ENCODE measurements around the gene KRT15. TPM values are rescaled to one million over a fixed set of nuclear protein-coding genes. Genes with fewer than 3 reads are reported as not detected.
A peak's percentile ranks its signal among the peaks of the same experiment; 100 is the strongest.
"Not testable (repeated sequence)": the region's sequence is repeated elsewhere in the genome, so short reads cannot be mapped to it uniquely, and the experiment has no call there.

KRT15 gene
- total RNA-seq, 1 experiment from 2014 or later, result 0.46 TPM

- no peak for DNase-seq (ENCODE audit: low read depth)
These were observed 25.8 kb upstream of the KRT15 start for GRCh38 chr17:41544491-41544892.

- not testable (repeated sequence) for DNase-seq (ENCODE audit: low read depth)
These were observed 24.1 kb upstream of the KRT15 start for GRCh38 chr17:41542786-41543185.

- no peak for DNase-seq (ENCODE audit: low read depth)
These were observed 23.7 kb upstream of the KRT15 start for GRCh38 chr17:41542357-41542756.

GRCh38 chr17:41540921-41541625 lies 22.4 kb upstream of the KRT15 start:
- DNase-seq (ENCODE audit: low read depth), result no peak

GRCh38 chr17:41539979-41540701 lies 21.4 kb upstream of the KRT15 start:
- no peak for DNase-seq (ENCODE audit: low read depth)

GRCh38 chr17:41539071-41539492 lies 20.4 kb upstream of the KRT15 start:
- no peak for DNase-seq (ENCODE audit: low read depth)

- peak; percentile 40 for DNase-seq (ENCODE audit: low read depth)
These were observed 19.9 kb upstream of the KRT15 start for GRCh38 chr17:41538565-41538991.

- DNase-seq (ENCODE audit: low read depth), result no peak
These were observed 19.3 kb upstream of the KRT15 start for GRCh38 chr17:41537990-41538389.

- DNase-seq (ENCODE audit: low read depth), result no peak
These were observed 18.9 kb upstream of the KRT15 start for GRCh38 chr17:41537614-41537954.

GRCh38 chr17:41536741-41537613 lies 18.3 kb upstream of the KRT15 start:
- no peak for DNase-seq (ENCODE audit: low read depth)

GRCh38 chr17:41535764-41536481 lies 17.2 kb upstream of the KRT15 start:
- DNase-seq (ENCODE audit: low read depth), result no peak

GRCh38 chr17:41534899-41535546 lies 16.3 kb upstream of the KRT15 start:
- no peak for DNase-seq (ENCODE audit: low read depth)

- DNase-seq (ENCODE audit: low read depth), result no peak
These were observed 14.9 kb upstream of the KRT15 start for GRCh38 chr17:41533613-41534012.

- DNase-seq (ENCODE audit: low read depth), result no peak
These were observed 14.4 kb upstream of the KRT15 start for GRCh38 chr17:41532947-41533570.

GRCh38 chr17:41531993-41532392 lies 13.3 kb upstream of the KRT15 start:
- no peak for DNase-seq (ENCODE audit: low read depth)

GRCh38 chr17:41530062-41531048 lies 11.7 kb upstream of the KRT15 start:
- DNase-seq (ENCODE audit: low read depth), result peak; percentile 53

- no peak for DNase-seq (ENCODE audit: low read depth)
These were observed 10.8 kb upstream of the KRT15 start for GRCh38 chr17:41529491-41529915.

GRCh38 chr17:41528959-41529353 lies 10.3 kb upstream of the KRT15 start:
- no peak for DNase-seq (ENCODE audit: low read depth)
